Measurements from ENCODE around the gene SLC8A2. TPM values are rescaled to one million over a fixed set of nuclear protein-coding genes. Genes with fewer than 3 reads are reported as not detected.

SLC8A2 gene
- total and polyA plus RNA-seq, 11 donors = 0.08 to 0.67 (median 0.29) TPM; not detected in 4

GRCh38 chr19:47430041-47430802 is 41.5 kb downstream of the SLC8A2 start:
- 5 to 19% (median 7%) methylated on average over 16 to 69 of the region's 69 CpGs for WGBS, 4 donors
- peak in 2 of 4 donors; percentile 41 to 45 for ATAC-seq
- DNase-seq = peak in 1 of 5 donors; percentile 69
- no peaks in the 10 kb centered on the region for H3K36me3 ChIP-seq
- intact Hi-C loops (cut with DNase I) = loop anchor here in 1 of 10 donors (10.0 kb wide), 1 partner anchor 175 kb away; the partner anchor contains the start of gene BICRA
- TF ChIP-seq POLR2A (IDR thresholded peaks at IDR 0.05) (no peak), CTCF (IDR thresholded peaks at IDR 0.05) (peak in 7 of 12 donors; percentile 11 to 32 (median 15))
- H3K27me3 ChIP-seq = peaks cover 9 to 77% (median 55%) of the 10 kb centered on the region in 9 donors
- peaks cover 0 to 31% (median 15%) of the 10 kb centered on the region in 12 donors for H3K4me1 ChIP-seq
- H3K27ac ChIP-seq = no peak overlapping the region
- peak overlapping the region in 8 of 12 donors; percentile 7 to 41 (median 23) for H3K4me3 ChIP-seq
- H3K9me3 ChIP-seq = no peaks in the 10 kb centered on the region

- intact Hi-C loops (cut with DNase I) = loop anchor here in 1 of 10 donors (10.0 kb wide), 1 partner anchor 134 kb away; no protein-coding TSS in a partner anchor
- Histone ChIP-seq H3K9me3 (no peaks in the 10 kb centered on the region), H3K27me3 (peaks cover 9 to 76% (median 58%) of the 10 kb centered on the region in 9 donors), H3K36me3 (no peaks in the 10 kb centered on the region), H3K4me1 (peaks cover 0 to 31% (median 15%) of the 10 kb centered on the region in 12 donors), H3K27ac (no peak overlapping the region), H3K4me3 (no peak overlapping the region)
- DNase-seq (no peak), ATAC-seq (no peak)
- TF ChIP-seq POLR2A (IDR thresholded peaks at IDR 0.05) (no peak), CTCF (IDR thresholded peaks at IDR 0.05) (no peak)
- 11 to 37% (median 25%) methylated on average over 17 to 20 of the region's 20 CpGs for WGBS, 4 donors
Observed at GRCh38 chr19:47429140-47429793, 42.4 kb downstream of the SLC8A2 start.

GRCh38 chr19:47428177-47428894 is 43.4 kb downstream of the SLC8A2 start:
- WGBS, 4 donors = 1% methylated on average over 27 of the region's 27 CpGs
- TF ChIP-seq POLR2A (IDR thresholded peaks at IDR 0.05) = no peak
- no peak for TF ChIP-seq CTCF (IDR thresholded peaks at IDR 0.05)
- Histone ChIP-seq H3K9me3 (no peaks in the 10 kb centered on the region), H3K4me1 (peaks cover 0 to 31% (median 15%) of the 10 kb centered on the region in 12 donors), H3K27ac (peak overlapping the region in 1 of 12 donors; percentile 60), H3K36me3 (no peaks in the 10 kb centered on the region), H3K4me3 (peak overlapping the region in 2 of 12 donors; percentile 15 to 25), H3K27me3 (peaks cover 9 to 77% (median 63%) of the 10 kb centered on the region in 9 donors)
- ATAC-seq (peak; percentile 72 to 94 (median 86)), DNase-seq (peak; percentile 84 to 90 (median 87))
- intact Hi-C loops (cut with DNase I) = loop anchor here in 1 of 10 donors (10.0 kb wide), 1 partner anchor 134 kb away; no protein-coding TSS in a partner anchor
